Thyroid gland (tissue), 4 donors: ENCODE measurements around the gene TAF11L12.
"Not testable (repeated sequence)": the region's sequence is repeated elsewhere in the genome, so short reads cannot be mapped to it uniquely, and the experiment has no call there.

ENCODE experiments used
- CTCF ChIP-seq, 6 experiments: fragments of 200-600 bp in 3 of 6; fragments of 450-650 bp in 3 of 6; sonication (generic) in 3 of 6; IDR thresholded peaks; one replicate each; pipeline ENCODE4 v1.5.1; 2016 to 2019; ENCODE audit warnings: antibody characterized with exemption in 6 of 6, mild to moderate bottlenecking in 2 of 6, inconsistent platforms in 1 of 6, moderate library complexity in 1 of 6
- POLR2A ChIP-seq, 2 donors: fragments of 450-650 bp; IDR thresholded peaks; one replicate each; pipeline ENCODE4 v1.6.1; 2017; ENCODE audit warnings: antibody characterized with exemption in 2 of 2, mild to moderate bottlenecking in 2 of 2, moderate library complexity in 1 of 2

- TF ChIP-seq CTCF, POLR2A (IDR thresholded peaks at IDR 0.05): not testable (repeated sequence)
Observed at GRCh38 chr5:17585658-17586057, 24.5 kb upstream of the TAF11L12 start, which contains the start of gene TAF11L7.
